Raji (cell line): Measurements from ENCODE around the gene ME3.

ENCODE experiments used
- POLR2A ChIP-seq: IDR thresholded peaks from 2 replicates; pipeline ENCODE4 v1.6.1; 2011; ENCODE audit warnings: low read depth, low read length, control low read depth; ENCODE audit not compliant: insufficient read depth

ME3 gene

GRCh38 chr11:86548271-86548917, 124.0 kb downstream of the ME3 start:
- TF ChIP-seq POLR2A: no peak

- no peak for TF ChIP-seq POLR2A
These were observed 124.7 kb downstream of the ME3 start for GRCh38 chr11:86547727-86548126.

GRCh38 chr11:86538223-86538548, 134.2 kb downstream of the ME3 start:
- TF ChIP-seq POLR2A: no peak

GRCh38 chr11:86537541-86538222, 134.7 kb downstream of the ME3 start:
- no peak for TF ChIP-seq POLR2A

- no peak for TF ChIP-seq POLR2A
These were observed 136.6 kb downstream of the ME3 start for GRCh38 chr11:86535773-86536172.

- TF ChIP-seq POLR2A: no peak
These were observed 147.6 kb downstream of the ME3 start for GRCh38 chr11:86524620-86525352.

- TF ChIP-seq POLR2A: no peak
These were observed 148.4 kb downstream of the ME3 start for GRCh38 chr11:86523738-86524619.

- no peak for TF ChIP-seq POLR2A
These were observed 153.1 kb downstream of the ME3 start for GRCh38 chr11:86519064-86519911.

- no peak for TF ChIP-seq POLR2A
These were observed 154.2 kb downstream of the ME3 start for GRCh38 chr11:86518211-86518610.

- TF ChIP-seq POLR2A: no peak
These were observed 154.9 kb downstream of the ME3 start for GRCh38 chr11:86517557-86517956.

GRCh38 chr11:86515297-86516094, 156.9 kb downstream of the ME3 start:
- no peak for TF ChIP-seq POLR2A

GRCh38 chr11:86514453-86514852, 158.0 kb downstream of the ME3 start:
- TF ChIP-seq POLR2A: no peak

GRCh38 chr11:86513746-86514373, 158.6 kb downstream of the ME3 start:
- no peak for TF ChIP-seq POLR2A

- no peak for TF ChIP-seq POLR2A
These were observed 159.3 kb downstream of the ME3 start for GRCh38 chr11:86513138-86513537.

GRCh38 chr11:86511086-86511551, 161.3 kb downstream of the ME3 start:
- no peak for TF ChIP-seq POLR2A
